ENCODE data around the gene HDAC2. TPM values are rescaled to one million over a fixed set of nuclear protein-coding genes. Genes with fewer than 3 reads are reported as not detected.

HDAC2 gene
- total RNA-seq, 5 donors from 2014 or later (not counting 1 experiment from before 2014, with no cell fraction given), result 44.7 to 54.6 (median 50.1) TPM

DNA sequence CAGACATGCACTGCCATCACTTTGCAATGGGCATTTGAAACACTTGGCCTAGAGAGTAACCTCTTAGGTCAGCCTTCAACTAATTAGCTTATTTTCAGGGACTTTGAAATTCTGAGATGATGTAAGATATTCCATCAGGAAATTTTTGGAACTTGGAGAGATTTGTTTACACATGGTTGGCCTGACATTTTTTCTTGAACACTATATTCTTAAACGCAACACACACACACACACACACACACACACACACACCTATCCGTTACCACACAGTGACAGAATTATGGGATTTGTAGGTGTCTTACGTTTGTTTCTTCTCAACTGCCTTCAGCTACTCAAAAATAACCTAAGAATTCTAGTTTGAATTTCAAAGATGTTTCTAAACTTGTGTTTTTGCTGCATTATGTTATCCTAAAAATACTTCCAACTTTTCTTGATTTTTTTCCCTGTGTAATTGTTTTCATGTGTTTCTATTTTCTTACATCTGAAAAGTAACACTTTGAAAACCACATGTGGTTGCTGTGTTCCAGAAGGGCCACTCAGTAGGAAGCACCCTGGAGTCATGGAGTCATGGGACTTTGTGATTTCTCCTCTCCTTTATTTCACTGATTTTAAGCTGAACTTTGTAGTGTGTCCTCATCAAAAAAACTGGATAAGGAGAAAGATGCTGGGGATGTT is 81.9 kb downstream of the HDAC2 start:
- ChIA-PET POLR2A (interaction anchor here in 1 of 2 donors (0.6 kb wide), 1 partner anchor 1311 kb away, joined by 3 read pairs; no protein-coding TSS in a partner anchor), CTCF (interaction anchor here in 1 of 2 donors (0.8 kb wide), 1 partner anchor 20 kb away, joined by 3 read pairs; no protein-coding TSS in a partner anchor)
- no CpG with 5 or more reads among the region's 3 CpGs for WGBS (ENCODE audit: insufficient coverage)
- Mint-ChIP-seq H3K4me1 (no peaks in the 10 kb centered on the region), H3K27me3 (peaks cover 7 to 24% of the 10 kb centered on the region in 2 donors), H3K4me3 (no peak overlapping the region), H3K9me3 (peaks cover 0 to 11% (median 0%) of the 10 kb centered on the region in 3 donors), H3K36me3 (no peaks in the 10 kb centered on the region), H3K27ac (no peak overlapping the region)
- ATAC-seq (replicated peaks in 1 of 4) (no peak), DNase-seq (no peak)
- no peaks in the 10 kb centered on the region for H3K27me3 ChIP-seq (replicated peaks in 1 of 2; ENCODE audit: control insufficient read depth in 2 of 2, extremely low read depth in 1 of 2, insufficient read depth in 2 of 2, low read length in 1 of 2)
- no peak overlapping the region for H3K4me3 ChIP-seq (ENCODE audit: control insufficient read depth in 1 of 2, extremely low read depth in 1 of 2, low read length in 1 of 2)
- H3K36me3 ChIP-seq (ENCODE audit: control insufficient read depth in 2 of 2, extremely low read depth in 1 of 2, insufficient read depth in 1 of 2, low read length in 1 of 2), result no peaks in the 10 kb centered on the region
- no peaks in the 10 kb centered on the region for H3K4me1 ChIP-seq (ENCODE audit: control insufficient read depth in 1 of 2, extremely low read depth in 1 of 2, insufficient read depth in 2 of 2, low read length in 2 of 2)
- no peak overlapping the region for H3K27ac ChIP-seq (ENCODE audit: low read length)
- H3K9me3 ChIP-seq, result no peaks in the 10 kb centered on the region

DNA sequence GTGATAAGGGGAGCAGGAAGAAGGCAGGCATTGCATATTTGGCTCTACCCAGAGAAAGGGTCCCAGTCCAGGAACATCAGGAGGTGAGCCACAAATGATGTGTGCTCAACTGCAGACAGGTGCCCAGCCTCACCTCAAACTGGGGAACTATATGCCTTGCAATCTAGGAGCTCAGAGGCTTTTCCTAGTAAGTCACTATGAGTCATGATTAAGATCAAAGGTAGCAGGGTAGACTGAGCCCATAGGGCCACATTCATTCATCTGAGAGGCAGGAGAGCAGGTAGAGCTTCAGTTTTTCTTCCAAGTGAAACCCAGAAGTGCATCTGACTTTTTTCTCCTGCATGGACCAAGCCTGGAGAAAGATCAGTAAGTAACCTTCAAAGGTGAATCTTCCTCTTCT is 82.5 kb downstream of the HDAC2 start:
- Histone ChIP-seq H3K9me3 (no peaks in the 10 kb centered on the region), H3K27me3 (replicated peaks in 1 of 2; ENCODE audit: control insufficient read depth in 2 of 2, extremely low read depth in 1 of 2, insufficient read depth in 2 of 2, low read length in 1 of 2) (no peaks in the 10 kb centered on the region), H3K4me3 (ENCODE audit: control insufficient read depth in 1 of 2, extremely low read depth in 1 of 2, low read length in 1 of 2) (no peak overlapping the region), H3K36me3 (ENCODE audit: control insufficient read depth in 2 of 2, extremely low read depth in 1 of 2, insufficient read depth in 1 of 2, low read length in 1 of 2) (no peaks in the 10 kb centered on the region), H3K4me1 (ENCODE audit: control insufficient read depth in 1 of 2, extremely low read depth in 1 of 2, insufficient read depth in 2 of 2, low read length in 2 of 2) (no peaks in the 10 kb centered on the region), H3K27ac (ENCODE audit: low read length) (no peak overlapping the region)
- Mint-ChIP-seq H3K9me3 (peaks cover 0 to 11% (median 0%) of the 10 kb centered on the region in 3 donors), H3K36me3 (no peaks in the 10 kb centered on the region), H3K27me3 (peaks cover 7 to 24% of the 10 kb centered on the region in 2 donors), H3K4me1 (no peaks in the 10 kb centered on the region), H3K4me3 (no peak overlapping the region), H3K27ac (no peak overlapping the region)
- ChIA-PET POLR2A (interaction anchor here in 1 of 2 donors (0.6 kb wide), 1 partner anchor 1310 kb away, joined by 3 read pairs; no protein-coding TSS in a partner anchor), CTCF (no interaction called here)
- DNase-seq (no peak), ATAC-seq (replicated peaks in 1 of 4) (no peak)

DNA sequence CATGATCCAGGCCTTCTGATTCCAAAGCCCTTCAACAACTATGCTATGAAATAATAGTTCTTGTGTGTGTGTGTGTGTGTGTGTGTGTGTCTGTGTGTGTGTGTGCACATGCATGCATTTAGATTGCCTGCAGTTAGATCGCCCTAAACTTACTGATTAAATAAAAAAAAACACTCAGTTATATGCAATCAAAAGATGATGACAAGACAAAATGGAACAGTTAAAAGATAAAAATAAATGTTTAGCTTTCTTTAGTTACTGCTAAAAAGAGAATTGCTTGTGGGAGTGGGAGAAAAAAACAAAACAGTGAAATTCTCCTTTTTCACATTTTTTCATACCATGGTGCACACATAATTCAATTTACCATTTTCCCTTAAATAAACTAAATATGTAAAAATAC is 84.4 kb downstream of the HDAC2 start:
- peaks cover 0 to 2% (median 0%) of the 10 kb centered on the region in 3 donors for H3K9me3 Mint-ChIP-seq
- ChIA-PET CTCF (no interaction called here), POLR2A (no interaction called here)
- no peaks in the 10 kb centered on the region for H3K4me1 Mint-ChIP-seq
- Histone ChIP-seq H3K9me3 (no peaks in the 10 kb centered on the region), H3K36me3 (ENCODE audit: control insufficient read depth in 2 of 2, extremely low read depth in 1 of 2, insufficient read depth in 1 of 2, low read length in 1 of 2) (no peaks in the 10 kb centered on the region), H3K27me3 (replicated peaks in 1 of 2; ENCODE audit: control insufficient read depth in 2 of 2, extremely low read depth in 1 of 2, insufficient read depth in 2 of 2, low read length in 1 of 2) (no peaks in the 10 kb centered on the region), H3K27ac (ENCODE audit: low read length) (no peak overlapping the region), H3K4me1 (ENCODE audit: control insufficient read depth in 1 of 2, extremely low read depth in 1 of 2, insufficient read depth in 2 of 2, low read length in 2 of 2) (no peaks in the 10 kb centered on the region), H3K4me3 (ENCODE audit: control insufficient read depth in 1 of 2, extremely low read depth in 1 of 2, low read length in 1 of 2) (no peak overlapping the region)
- WGBS (ENCODE audit: insufficient coverage), result no CpG with 5 or more reads among the region's 1 CpG
- DNase-seq, result no peak
- no peak overlapping the region for H3K27ac Mint-ChIP-seq
- H3K27me3 Mint-ChIP-seq, result peaks cover 7 to 26% of the 10 kb centered on the region in 2 donors
- ATAC-seq (replicated peaks in 1 of 4), result no peak
- no peak overlapping the region for H3K4me3 Mint-ChIP-seq
- no peaks in the 10 kb centered on the region for H3K36me3 Mint-ChIP-seq

DNA sequence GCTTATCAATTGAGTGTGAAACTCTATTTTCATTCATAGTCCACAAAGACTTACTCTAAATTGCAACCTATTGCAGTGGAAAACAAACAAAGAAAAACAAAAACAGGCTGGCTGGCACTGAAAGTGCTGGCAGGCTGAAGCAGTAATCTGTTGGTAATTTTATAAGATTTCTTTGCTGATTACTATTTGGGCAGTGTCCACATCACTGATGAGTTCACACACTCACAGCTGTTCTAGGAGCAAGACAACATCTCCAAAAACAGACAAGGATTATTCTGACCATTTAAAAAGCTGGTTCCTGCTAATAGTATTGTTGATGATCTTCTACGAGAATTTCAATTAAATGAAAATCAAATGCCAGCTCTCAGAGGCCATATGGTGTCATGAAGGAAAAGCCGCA is 86.9 kb downstream of the HDAC2 start:
- Mint-ChIP-seq H3K4me3 (no peak overlapping the region), H3K27me3 (peaks cover 11 to 34% of the 10 kb centered on the region in 2 donors), H3K4me1 (no peaks in the 10 kb centered on the region), H3K27ac (no peak overlapping the region), H3K9me3 (no peaks in the 10 kb centered on the region), H3K36me3 (no peaks in the 10 kb centered on the region)
- Histone ChIP-seq H3K36me3 (ENCODE audit: control insufficient read depth in 2 of 2, extremely low read depth in 1 of 2, insufficient read depth in 1 of 2, low read length in 1 of 2) (no peaks in the 10 kb centered on the region), H3K27me3 (replicated peaks in 1 of 2; ENCODE audit: control insufficient read depth in 2 of 2, extremely low read depth in 1 of 2, insufficient read depth in 2 of 2, low read length in 1 of 2) (no peaks in the 10 kb centered on the region), H3K4me1 (ENCODE audit: control insufficient read depth in 1 of 2, extremely low read depth in 1 of 2, insufficient read depth in 2 of 2, low read length in 2 of 2) (no peaks in the 10 kb centered on the region), H3K27ac (ENCODE audit: low read length) (no peak overlapping the region), H3K9me3 (no peaks in the 10 kb centered on the region), H3K4me3 (ENCODE audit: control insufficient read depth in 1 of 2, extremely low read depth in 1 of 2, low read length in 1 of 2) (no peak overlapping the region)
- ChIA-PET POLR2A (no interaction called here), CTCF (no interaction called here)
- no peak for ATAC-seq (replicated peaks in 1 of 4)
- DNase-seq, result no peak
- 100% methylated on average over 1 of the region's 2 CpGs for WGBS (ENCODE audit: insufficient coverage)

Other genes starting within 250 kb of the HDAC2 start
- gene MARCKS, start 113.8 kb downstream of the HDAC2 start, total RNA-seq, result 1 to 10 TPM in 3 of 5 donors, under 1 TPM in 2; 0.33 to 2.6 (median 1.2) TPM